HL-60 (cell line): ENCODE results near the gene ATP6V0D1.

ENCODE experiments used
- DNase-seq, 2 experiments: peaks; one replicate each; pipeline ENCODE4 v3.0.0-alpha.2; 2010 to 2020; ENCODE audit warnings: low read depth in 1 of 2, low spot score in 1 of 2
- H3K27ac ChIP-seq: fragments of 250-450 bp; sonication (Bioruptor Pico); replicated peaks from 2 replicates; pipeline ENCODE4 v1.5.1; 2020; ENCODE audit warnings: mild to moderate bottlenecking, moderate library complexity
- H3K27me3 ChIP-seq: fragments of 250-450 bp; sonication (Bioruptor Pico); 2 replicates; pipeline ENCODE4 v1.5.1; 2021; ENCODE audit warnings: mild to moderate bottlenecking, moderate library complexity; ENCODE audit not compliant: insufficient read depth, poor library complexity, severe bottlenecking
- H3K4me3 ChIP-seq: replicated peaks from 2 replicates; pipeline ENCODE4 v1.5.1; 2011; ENCODE audit warnings: mild to moderate bottlenecking, control low read depth, low read length; ENCODE audit not compliant: insufficient read depth
- CTCF ChIP-seq: IDR thresholded peaks from one replicate; pipeline ENCODE4 v1.5.1; 2011; ENCODE audit warnings: low read length, control low read depth, inconsistent platforms; ENCODE audit not compliant: insufficient read depth
- GABPA ChIP-seq: IDR thresholded peaks from 2 replicates; pipeline ENCODE4 v1.6.1; 2012; ENCODE audit warnings: low read depth
- POLR2AphosphoS5 ChIP-seq: IDR thresholded peaks from 2 replicates; pipeline ENCODE4 v1.6.1; 2012; ENCODE audit warnings: low read depth
- SPI1 ChIP-seq: IDR thresholded peaks from 2 replicates; pipeline ENCODE4 v1.6.1; 2012; ENCODE audit warnings: low read depth, mild to moderate bottlenecking, borderline replicate concordance
- TF ChIP-seq, protein P1 (sequence below): IDR thresholded peaks from 2 replicates; pipeline ENCODE4 v1.6.1; 2012; ENCODE audit warnings: low read depth; ENCODE audit not compliant: insufficient replicate concordance

The ATP6V0D1 gene

DNA sequence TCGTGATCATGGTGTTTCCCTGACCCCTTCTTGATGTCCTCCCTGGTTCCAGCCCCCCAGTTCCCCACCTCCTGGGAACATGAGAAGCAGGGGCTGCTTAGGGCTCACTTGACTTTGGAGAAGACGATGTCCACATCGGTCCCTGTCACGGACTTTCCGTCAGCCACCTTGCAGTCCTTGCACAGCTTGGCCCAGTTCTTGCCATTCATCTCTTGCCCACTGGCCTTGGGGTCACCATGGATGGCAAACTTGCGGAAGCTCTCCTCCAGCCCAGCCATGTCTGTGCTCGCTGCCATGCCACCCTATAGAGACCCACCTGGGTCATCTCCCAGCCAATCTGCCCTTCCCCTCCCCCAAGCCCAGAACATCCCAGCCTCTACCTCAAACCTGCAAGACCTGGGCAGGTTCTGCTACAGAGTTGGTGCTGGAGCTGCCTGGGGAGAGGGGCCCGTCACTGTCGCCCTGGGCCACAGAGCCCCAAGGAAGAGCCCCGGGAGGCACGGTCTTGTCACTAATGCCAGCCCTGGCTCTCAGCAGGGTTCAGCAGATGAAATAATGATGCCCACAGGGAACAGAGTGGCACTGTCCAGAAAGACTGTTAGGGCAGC is 90.0 kb downstream of the ATP6V0D1 start:
- no peak for DNase-seq
- H3K27ac ChIP-seq = no peak overlapping the region
- TF ChIP-seq, protein P1, sequence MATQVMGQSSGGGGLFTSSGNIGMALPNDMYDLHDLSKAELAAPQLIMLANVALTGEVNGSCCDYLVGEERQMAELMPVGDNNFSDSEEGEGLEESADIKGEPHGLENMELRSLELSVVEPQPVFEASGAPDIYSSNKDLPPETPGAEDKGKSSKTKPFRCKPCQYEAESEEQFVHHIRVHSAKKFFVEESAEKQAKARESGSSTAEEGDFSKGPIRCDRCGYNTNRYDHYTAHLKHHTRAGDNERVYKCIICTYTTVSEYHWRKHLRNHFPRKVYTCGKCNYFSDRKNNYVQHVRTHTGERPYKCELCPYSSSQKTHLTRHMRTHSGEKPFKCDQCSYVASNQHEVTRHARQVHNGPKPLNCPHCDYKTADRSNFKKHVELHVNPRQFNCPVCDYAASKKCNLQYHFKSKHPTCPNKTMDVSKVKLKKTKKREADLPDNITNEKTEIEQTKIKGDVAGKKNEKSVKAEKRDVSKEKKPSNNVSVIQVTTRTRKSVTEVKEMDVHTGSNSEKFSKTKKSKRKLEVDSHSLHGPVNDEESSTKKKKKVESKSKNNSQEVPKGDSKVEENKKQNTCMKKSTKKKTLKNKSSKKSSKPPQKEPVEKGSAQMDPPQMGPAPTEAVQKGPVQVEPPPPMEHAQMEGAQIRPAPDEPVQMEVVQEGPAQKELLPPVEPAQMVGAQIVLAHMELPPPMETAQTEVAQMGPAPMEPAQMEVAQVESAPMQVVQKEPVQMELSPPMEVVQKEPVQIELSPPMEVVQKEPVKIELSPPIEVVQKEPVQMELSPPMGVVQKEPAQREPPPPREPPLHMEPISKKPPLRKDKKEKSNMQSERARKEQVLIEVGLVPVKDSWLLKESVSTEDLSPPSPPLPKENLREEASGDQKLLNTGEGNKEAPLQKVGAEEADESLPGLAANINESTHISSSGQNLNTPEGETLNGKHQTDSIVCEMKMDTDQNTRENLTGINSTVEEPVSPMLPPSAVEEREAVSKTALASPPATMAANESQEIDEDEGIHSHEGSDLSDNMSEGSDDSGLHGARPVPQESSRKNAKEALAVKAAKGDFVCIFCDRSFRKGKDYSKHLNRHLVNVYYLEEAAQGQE = no peak
- peak; percentile 7; the same call in 1 of the 2 replicates for TF ChIP-seq GABPA
- no peak overlapping the region for H3K4me3 ChIP-seq
- H3K27me3 ChIP-seq = peaks cover 20% of the 10 kb centered on the region

GRCh38 chr16:67389911-67390815 is 90.8 kb downstream of the ATP6V0D1 start:
- Histone ChIP-seq H3K27me3 (peaks cover 20% of the 10 kb centered on the region), H3K27ac (no peak overlapping the region), H3K4me3 (no peak overlapping the region)
- peak; percentile 92 to 96 for DNase-seq
- peak; percentile 97 for TF ChIP-seq SPI1
- TF ChIP-seq CTCF = no peak
- TF ChIP-seq, protein P1 = no peak
- peak; percentile 67 for TF ChIP-seq POLR2AphosphoS5
- TF ChIP-seq GABPA = 0 out of 2 replicates have a peak, but pooled peaks have one; percentile 38

DNA sequence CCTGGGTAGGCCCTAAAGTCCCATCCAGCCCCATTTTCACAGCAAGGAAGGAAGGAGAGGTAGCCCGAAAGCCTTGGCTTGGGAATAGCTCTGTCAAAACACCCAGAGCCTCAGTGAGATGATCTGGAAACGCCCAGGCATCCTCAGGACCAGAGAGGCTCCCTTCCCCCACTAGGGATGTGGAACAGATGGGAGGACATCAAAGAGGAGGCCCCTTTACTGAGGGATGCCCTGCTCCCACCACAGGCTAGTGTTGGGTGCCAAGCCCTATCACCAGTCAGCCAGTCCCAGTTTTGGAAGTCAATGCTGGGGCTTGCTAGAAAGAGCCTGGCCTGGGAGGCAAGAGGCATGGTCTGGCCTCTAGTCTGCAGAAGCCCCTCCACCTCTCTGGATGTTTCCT is 92.4 kb downstream of the ATP6V0D1 start:
- no peak for DNase-seq
- TF ChIP-seq POLR2AphosphoS5 = no peak
- TF ChIP-seq, protein P1 = no peak
- TF ChIP-seq SPI1 = no peak
- no peak for TF ChIP-seq GABPA
- no peak for TF ChIP-seq CTCF
- Histone ChIP-seq H3K27me3 (peaks cover 12% of the 10 kb centered on the region), H3K27ac (no peak overlapping the region), H3K4me3 (no peak overlapping the region)
